ENCODE results near the gene ZNF385C. TPM values are rescaled to one million over a fixed set of nuclear protein-coding genes. Genes with fewer than 3 reads are reported as not detected.

Gene ZNF385C
- total RNA-seq, 1 experiment from 2014 or later: 2.8 TPM

DNA sequence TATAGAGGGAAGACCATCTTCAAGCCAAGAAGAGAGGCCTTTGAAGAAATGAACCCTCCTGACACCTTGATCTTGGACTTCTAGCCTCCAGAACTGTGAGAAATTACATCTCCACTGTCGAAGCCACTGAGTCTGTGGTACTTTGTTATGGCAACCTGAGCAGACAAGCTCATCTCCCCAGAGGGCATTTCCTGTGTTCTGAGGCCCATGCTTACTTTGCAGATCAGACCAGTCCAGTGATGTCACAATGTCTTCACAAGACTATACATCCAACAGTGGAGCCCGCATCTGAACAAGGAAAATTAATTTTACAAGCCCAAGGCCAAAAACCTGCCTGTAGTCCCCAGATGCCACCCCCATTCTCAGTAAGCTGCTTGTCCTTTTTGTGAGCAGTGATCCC lies 33.1 kb downstream of the ZNF385C start:
- no peak overlapping the region for H3K27ac ChIP-seq (ENCODE audit: insufficient read length, low read depth, low read length)
- H2BK15ac ChIP-seq (ENCODE audit: low read depth, low read length): no peak overlapping the region
- H3K56ac ChIP-seq (ENCODE audit: insufficient read length, low read depth, low read length): no peak overlapping the region
- no peak overlapping the region for H4K91ac ChIP-seq (ENCODE audit: insufficient read length, low read depth, low read length)
- no peak overlapping the region for H4K8ac ChIP-seq (replicated peaks; ENCODE audit: insufficient read length, low read depth, low read length)
- H2AFZ ChIP-seq (ENCODE audit: low read length): no peak overlapping the region
- H2BK20ac ChIP-seq (ENCODE audit: low read depth, low read length, poor library complexity, severe bottlenecking): no peak overlapping the region
- no peaks in the 10 kb centered on the region for H3K9me3 Mint-ChIP-seq
- no peak overlapping the region for H2BK12ac ChIP-seq (ENCODE audit: insufficient read length, low read depth, low read length)
- no peaks in the 10 kb centered on the region for H3K23me2 ChIP-seq (ENCODE audit: insufficient read length, low read depth, low read length, poor library complexity, severe bottlenecking)
- H3K14ac ChIP-seq (ENCODE audit: insufficient read depth, low read length): no peak overlapping the region
- DNase-seq: no peak
- no peaks in the 10 kb centered on the region for H3K79me1 ChIP-seq (ENCODE audit: insufficient read depth, low read depth, low read length, poor library complexity, severe bottlenecking)
- no peaks in the 10 kb centered on the region for H3K9me3 ChIP-seq (ENCODE audit: control insufficient read depth, low read depth, low read length)
- H3K18ac ChIP-seq (ENCODE audit: insufficient read length, low read depth, low read length): no peak overlapping the region
- no peak overlapping the region for H2BK5ac ChIP-seq (ENCODE audit: insufficient read length, low read length)
- H3T11ph ChIP-seq (ENCODE audit: low read length): no peak overlapping the region
- H4K5ac ChIP-seq (ENCODE audit: insufficient read length, low read depth, low read length): no peak overlapping the region
- H3K4me1 Mint-ChIP-seq: peaks cover 22 to 38% of the 10 kb centered on the region in 2 experiments
- peaks cover 3% of the 10 kb centered on the region for H4K20me1 ChIP-seq (ENCODE audit: control insufficient read depth, insufficient read depth, insufficient read length)
- peaks cover 3% of the 10 kb centered on the region for H3K27me3 Mint-ChIP-seq (ENCODE audit: low read depth)
- H3K27ac Mint-ChIP-seq: no peak overlapping the region
- H3K4me3 Mint-ChIP-seq: no peak overlapping the region
- H3K9ac ChIP-seq (ENCODE audit: extremely low read depth, insufficient read length, low read length): no peak overlapping the region
- H3K23ac ChIP-seq (ENCODE audit: insufficient read length, low read depth, low read length): no peak overlapping the region
- TF ChIP-seq, protein P1, sequence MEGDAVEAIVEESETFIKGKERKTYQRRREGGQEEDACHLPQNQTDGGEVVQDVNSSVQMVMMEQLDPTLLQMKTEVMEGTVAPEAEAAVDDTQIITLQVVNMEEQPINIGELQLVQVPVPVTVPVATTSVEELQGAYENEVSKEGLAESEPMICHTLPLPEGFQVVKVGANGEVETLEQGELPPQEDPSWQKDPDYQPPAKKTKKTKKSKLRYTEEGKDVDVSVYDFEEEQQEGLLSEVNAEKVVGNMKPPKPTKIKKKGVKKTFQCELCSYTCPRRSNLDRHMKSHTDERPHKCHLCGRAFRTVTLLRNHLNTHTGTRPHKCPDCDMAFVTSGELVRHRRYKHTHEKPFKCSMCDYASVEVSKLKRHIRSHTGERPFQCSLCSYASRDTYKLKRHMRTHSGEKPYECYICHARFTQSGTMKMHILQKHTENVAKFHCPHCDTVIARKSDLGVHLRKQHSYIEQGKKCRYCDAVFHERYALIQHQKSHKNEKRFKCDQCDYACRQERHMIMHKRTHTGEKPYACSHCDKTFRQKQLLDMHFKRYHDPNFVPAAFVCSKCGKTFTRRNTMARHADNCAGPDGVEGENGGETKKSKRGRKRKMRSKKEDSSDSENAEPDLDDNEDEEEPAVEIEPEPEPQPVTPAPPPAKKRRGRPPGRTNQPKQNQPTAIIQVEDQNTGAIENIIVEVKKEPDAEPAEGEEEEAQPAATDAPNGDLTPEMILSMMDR (conservative IDR thresholded peaks at IDR 0.05): no peak
- H3K4me2 ChIP-seq (ENCODE audit: insufficient read depth, insufficient read length, low read length): no peak overlapping the region
- no CpG with 5 or more reads among the region's 2 CpGs for WGBS (ENCODE audit: extremely low coverage, insufficient read length, low lambda C conversion rate)
- H2BK120ac ChIP-seq (ENCODE audit: low read depth, low read length, poor library complexity, severe bottlenecking): no peak overlapping the region
- no peaks in the 10 kb centered on the region for H3K27me3 ChIP-seq (ENCODE audit: insufficient read depth, low read length)
- no peaks in the 10 kb centered on the region for H3K4me1 ChIP-seq (ENCODE audit: insufficient read depth, low read length)
- H2AK5ac ChIP-seq (ENCODE audit: insufficient read length, low read length): no peak overlapping the region
- no peaks in the 10 kb centered on the region for H3K79me2 ChIP-seq (ENCODE audit: insufficient read depth, low read length)
- H3K4ac ChIP-seq (ENCODE audit: low read depth, low read length): no peak overlapping the region
- no peaks in the 10 kb centered on the region for H3K36me3 Mint-ChIP-seq (ENCODE audit: insufficient read depth in 1 of 3, low read depth in 3 of 3)

All from H9 (cell line).